NCI-H2171 (cell line): ENCODE measurements around the gene MXI1.
A peak's percentile ranks its signal among the peaks of the same experiment; 100 is the strongest.

Experiments
- DNase-seq: peaks from one replicate; lab custom pipeline; 2025; lab: John Stamatoyannopoulos, UW

The MXI1 gene

GRCh38 chr10:110216240-110216639 is 8.8 kb downstream of the MXI1 start:
- DNase-seq = no peak

GRCh38 chr10:110216942-110217661 is 9.7 kb downstream of the MXI1 start:
- no peak for DNase-seq

- no peak for DNase-seq
These were observed 10.2 kb downstream of the MXI1 start for GRCh38 chr10:110217662-110218008.

GRCh38 chr10:110218632-110219031 is 11.2 kb downstream of the MXI1 start:
- DNase-seq = no peak

- no peak for DNase-seq
These were observed 12.5 kb downstream of the MXI1 start for GRCh38 chr10:110219884-110220283.

GRCh38 chr10:110220398-110220797 is 13.0 kb downstream of the MXI1 start:
- DNase-seq = no peak

DNA sequence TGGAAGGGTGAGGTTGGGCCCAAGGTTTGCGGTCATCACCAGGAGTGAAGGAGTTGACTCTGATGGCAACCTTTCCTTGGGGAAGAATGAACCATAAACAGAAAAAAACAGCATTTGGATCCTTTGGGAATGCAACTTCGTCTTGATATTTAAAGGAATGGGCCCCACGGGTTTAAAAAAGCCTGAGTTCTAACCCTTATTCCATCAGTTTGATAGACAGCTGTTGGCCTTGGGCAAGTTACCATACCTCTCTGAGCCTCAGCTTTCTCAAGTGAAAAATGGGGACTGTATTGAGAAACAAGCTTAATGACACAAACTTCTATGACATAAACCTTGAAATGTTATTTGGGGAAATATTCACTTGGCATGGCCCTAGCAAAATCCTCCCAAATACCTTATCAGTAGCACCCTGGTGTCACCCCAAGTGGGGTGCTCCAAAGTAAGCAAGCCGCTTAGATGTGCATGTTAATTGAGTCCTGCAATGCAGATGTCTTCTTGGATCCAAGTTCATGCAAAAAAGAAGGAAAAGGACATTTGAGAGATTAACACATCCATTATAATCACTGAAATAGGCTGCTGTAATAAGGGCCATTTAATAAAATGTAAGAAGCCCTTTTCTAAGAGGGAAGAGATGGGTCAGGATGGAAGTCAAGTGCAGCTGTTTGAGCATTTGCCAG is 13.8 kb downstream of the MXI1 start:
- no peak for DNase-seq

GRCh38 chr10:110221721-110222261 is 14.4 kb downstream of the MXI1 start:
- DNase-seq = peak; percentile 45

DNA sequence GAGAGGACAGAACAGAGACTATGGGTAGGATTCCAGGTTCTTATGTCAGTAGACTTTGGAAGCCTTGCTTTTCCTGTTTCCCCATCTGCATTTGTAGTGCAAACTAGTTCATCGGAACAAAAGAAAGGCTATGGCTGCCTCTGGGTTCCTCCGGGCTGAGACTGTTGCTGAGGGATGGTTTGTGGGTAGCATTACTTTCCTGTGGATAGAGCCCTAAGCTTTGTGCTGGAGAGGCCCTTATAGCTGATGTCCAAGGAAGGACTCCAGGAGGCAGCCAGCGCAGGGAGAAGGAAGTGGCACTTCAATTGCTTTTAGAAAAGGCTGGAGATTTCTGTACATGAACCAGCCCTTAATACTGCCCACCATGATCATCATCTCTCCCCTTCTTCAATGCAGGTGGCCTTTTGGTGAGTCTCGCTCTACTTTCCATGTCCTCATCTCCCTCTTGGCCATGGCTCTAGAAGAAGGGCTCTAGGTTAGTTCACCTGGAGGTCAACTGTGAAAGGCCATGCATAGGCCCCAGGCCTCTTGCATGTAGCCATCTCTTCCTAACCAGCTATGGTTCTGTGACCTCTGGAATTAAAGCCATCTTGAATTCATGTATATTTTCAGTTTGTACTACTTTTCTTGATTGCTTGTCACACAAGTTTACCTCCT is 15.4 kb downstream of the MXI1 start:
- no peak for DNase-seq

DNA sequence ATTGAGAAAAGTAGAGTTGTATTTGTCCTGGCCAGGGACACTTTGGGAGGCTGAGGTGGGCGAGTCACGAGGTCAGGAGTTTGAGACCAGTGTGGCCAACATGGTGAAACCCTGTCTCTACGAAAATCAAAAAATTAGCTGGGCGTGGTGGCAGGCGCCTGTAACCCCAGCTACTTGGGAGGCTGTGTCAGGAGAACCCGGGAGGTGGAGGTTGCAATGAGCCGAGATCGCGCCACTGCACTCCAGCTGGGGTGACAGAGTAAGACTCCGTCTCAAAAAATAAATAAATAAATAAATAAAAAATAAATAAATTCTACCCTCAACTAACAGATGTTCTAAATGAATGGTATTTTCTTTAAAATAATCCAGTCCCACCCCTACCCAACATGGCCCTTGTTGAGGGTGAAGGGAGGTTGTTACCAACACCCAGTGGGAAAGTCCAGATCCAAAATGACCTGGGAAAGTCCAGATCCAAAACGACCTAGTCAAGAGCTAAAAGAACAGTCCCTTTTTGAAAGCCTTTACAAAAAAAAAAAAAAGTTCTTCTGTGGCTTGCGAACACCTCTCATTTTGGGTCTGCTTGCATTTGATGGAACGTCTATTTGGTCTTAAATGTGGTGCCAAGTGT is 16.0 kb downstream of the MXI1 start:
- no peak for DNase-seq

DNA sequence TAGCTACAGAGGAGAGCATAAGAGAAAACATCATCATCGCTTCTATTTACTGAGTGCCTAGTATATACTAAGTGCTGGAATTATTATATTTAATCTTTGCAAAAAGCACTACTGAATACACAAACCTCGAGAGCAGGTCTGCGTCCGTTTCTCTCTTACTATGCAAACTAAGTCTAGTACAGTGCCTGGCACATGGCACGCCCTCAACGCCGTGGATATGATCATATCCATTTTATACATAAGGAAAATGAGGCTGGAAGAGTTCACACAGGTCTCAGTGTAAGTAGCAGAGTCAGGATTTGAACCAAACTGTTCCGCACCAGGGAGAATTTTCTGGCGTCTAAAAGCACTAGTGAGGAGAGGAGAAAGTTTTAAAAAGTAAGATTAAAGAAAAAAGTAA is 17.6 kb downstream of the MXI1 start:
- DNase-seq = no peak

DNA sequence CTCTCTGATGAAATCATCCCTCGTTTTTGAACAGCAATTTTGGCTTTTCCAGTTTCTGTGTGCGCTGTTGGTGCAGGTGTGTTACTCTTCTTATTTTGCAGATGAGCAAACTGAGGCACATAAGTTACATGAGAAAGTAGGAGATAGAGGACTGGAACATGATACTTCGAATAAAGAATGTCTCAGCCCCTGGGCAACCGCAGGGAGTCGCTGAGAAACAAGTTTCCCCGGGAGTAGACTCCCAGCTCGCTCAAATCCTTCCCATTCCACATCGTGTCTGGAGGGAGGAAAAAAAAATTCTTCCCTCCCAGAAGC is 18.0 kb downstream of the MXI1 start:
- DNase-seq = no peak

DNA sequence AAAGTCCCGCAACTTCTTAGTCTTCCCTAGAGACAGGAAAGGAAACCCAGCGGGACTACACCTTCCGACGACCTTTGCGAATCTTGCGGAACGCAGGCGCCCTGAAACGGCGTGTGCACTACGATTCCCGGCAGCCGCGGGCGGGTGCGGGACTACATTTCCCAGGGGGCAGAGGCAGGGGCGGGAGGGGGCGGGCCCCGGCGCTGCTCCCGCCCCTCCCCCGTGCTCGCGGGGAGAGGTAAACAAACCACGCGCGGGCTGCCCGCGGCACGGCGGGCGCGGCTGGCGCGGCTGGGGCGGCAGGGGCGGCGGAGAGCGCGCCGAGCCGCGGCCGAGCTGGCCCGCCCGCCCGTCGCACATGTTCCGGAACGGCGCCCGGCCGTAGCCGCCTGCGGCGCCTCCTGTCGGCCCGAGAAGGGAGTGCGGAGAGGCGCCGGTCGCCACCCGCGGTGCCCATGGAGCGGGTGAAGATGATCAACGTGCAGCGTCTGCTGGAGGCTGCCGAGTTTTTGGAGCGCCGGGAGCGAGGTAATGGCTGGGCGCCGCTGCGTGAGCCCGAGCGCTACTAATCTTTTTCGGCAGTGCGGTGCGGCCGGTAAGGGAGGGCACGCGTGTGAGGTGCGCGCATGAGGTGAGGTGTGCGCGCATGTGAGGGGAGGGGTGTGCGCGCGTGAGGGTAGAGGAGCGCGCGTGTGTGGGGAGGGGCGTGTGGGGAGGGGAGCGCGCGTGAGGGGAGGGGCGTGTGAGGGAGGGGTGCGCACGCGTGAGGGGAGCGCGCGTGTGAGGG is 18.5 kb downstream of the MXI1 start:
- peak; percentile 86 for DNase-seq

- peak; percentile 80 for DNase-seq
These were observed 19.1 kb downstream of the MXI1 start for GRCh38 chr10:110226543-110226925.

DNA sequence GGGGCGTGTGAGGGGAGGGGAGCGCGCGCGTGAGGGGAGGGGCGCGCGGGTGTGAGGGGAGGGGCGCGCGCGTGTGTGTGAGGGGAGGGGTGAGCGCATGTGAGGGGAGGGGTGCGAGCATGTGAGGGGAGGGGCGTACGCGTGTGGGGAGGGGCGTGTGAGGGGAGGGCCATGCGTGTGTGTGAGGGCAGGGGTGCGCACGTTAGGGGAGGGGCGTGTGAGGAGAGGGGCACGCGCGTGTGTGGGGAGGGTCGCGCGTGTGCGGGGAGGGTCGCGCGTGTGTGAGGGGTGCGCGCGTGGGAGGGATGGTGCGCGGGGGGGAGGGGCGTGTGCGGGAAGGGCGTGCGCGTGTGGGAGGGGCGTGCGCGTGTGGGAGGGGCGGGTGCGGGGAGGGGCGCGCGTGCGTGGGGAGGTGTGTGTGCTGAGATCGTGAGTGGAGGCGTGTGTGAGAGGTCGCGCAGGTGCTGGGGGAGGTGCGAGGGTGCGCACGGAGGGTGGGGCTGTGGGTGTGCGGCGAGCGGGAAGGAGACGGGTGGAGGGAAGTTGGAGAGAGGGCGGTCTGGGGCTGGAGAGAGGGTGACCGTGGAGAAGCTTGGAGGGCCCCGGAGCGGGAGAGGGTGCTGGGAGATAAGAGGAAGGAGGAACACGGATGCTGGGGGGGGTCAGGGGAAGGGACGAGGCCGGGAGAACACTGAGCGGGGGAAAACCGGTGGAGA is 19.7 kb downstream of the MXI1 start:
- DNase-seq = peak; percentile 80

GRCh38 chr10:110228066-110228465 is 20.7 kb downstream of the MXI1 start:
- no peak for DNase-seq

DNA sequence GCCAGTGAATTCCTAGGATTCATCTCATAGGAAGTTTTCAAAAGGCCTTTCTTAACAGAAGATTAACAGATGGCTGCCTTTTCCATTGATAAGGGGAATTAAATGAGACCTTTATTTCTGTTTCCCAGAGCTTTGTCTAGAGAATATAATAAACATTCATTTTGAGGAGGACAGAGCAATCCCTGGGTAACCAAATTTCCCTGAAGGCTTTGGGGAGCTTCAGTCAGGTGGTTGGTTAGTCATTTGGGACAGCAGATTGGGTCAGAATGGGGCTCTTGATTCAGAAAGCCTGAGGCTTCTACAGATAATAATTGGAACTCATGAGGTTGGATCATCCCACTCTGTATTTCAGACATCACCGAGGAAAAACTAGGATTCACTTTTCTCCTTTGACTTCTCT is 21.8 kb downstream of the MXI1 start:
- no peak for DNase-seq

- no peak for DNase-seq
These were observed 26.4 kb downstream of the MXI1 start for GRCh38 chr10:110233846-110234245.

DNA sequence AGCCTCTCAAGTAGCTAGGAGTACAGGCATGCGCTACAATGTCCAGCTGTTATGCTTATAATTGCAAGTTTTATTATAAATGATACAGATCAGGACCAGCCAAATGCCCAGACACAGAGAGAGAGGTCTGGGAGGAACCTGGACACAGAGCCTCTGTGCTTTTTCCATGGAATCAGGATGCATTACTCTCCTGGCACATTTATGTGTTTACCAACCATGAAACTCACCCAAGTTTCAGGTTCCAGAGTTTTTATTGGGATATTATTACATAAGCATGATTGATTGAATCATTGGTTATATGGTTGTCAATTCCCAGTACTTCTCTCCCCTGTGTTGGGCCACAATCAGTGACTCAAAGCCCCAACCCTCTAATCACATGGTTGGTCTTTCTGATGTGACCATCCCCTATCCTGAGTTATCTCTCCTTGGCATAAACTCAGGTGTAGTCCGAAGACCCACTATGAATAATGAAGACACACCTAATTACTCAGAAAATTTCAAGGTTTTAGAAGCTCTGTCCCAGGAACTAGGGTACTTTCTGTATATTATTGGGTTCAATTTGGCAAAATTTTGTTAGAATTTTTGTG is 30.6 kb downstream of the MXI1 start:
- no peak for DNase-seq

DNA sequence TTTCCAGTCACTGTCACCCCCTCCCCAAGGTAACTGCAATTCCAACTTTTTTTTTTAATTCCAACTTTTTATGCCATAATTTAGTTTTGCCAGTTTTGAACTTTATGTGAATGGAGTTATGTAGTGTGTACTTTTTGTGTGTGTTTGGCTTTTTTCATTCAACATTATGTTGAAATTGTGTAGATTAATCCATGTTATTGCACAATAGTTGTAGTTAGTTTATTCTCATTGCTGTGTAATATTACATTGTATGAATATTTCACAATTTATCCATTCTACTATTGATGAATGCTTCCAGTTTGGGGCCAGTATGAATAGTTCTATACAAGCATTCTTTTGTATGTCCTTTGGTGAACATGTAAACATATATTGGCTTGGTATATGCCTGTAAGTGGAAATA is 32.5 kb downstream of the MXI1 start:
- DNase-seq = no peak

GRCh38 chr10:110241407-110241806 is 34.0 kb downstream of the MXI1 start:
- DNase-seq = no peak
